MCF 10A (cell line): ENCODE results near the gene ARMH3. TPM values are rescaled to one million over a fixed set of nuclear protein-coding genes. Genes with fewer than 3 reads are reported as not detected.
A peak's percentile ranks its signal among the peaks of the same experiment; 100 is the strongest.

ENCODE experiments used
- BruUV-seq: library from RNA; stranded (reverse); fragments of 400-500 nt; replicated peaks from 2 replicates; lab custom pipeline; 2021; lab: Mats Ljungman, UMichigan
- CTCF ChIA-PET: fragments of 300-600 bp; sonication (Branson Sonifier 250); formaldehyde crosslinking; extraction: SDS; loops from one replicate; lab custom pipeline; 2021; ENCODE audit warnings: antibody characterized with exemption, inconsistent platforms; lab: Yijun Ruan, JAX
- POLR2A ChIA-PET: fragments of 300-600, 350-650 bp; sonication (Branson Sonifier 250); formaldehyde crosslinking; extraction: SDS; loops from one replicate; lab custom pipeline; 2020; ENCODE audit warnings: antibody characterized with exemption, inconsistent platforms; lab: Yijun Ruan, JAX
- DNase-seq: peaks from one replicate; pipeline ENCODE4 v3.0.0-alpha.2; 2018; ENCODE audit not compliant: unreplicated experiment
- H3K27ac Mint-ChIP-seq: one replicate; pipeline ENCODE4 v1.8.0; 2022; ENCODE audit warnings: mild to moderate bottlenecking, low read depth, mixed read lengths; ENCODE audit not compliant: unreplicated experiment
- H3K27me3 Mint-ChIP-seq: one replicate; pipeline ENCODE4 v1.8.0; 2022; ENCODE audit warnings: mixed read lengths; ENCODE audit not compliant: insufficient read depth, unreplicated experiment
- H3K36me3 Mint-ChIP-seq: one replicate; pipeline ENCODE4 v1.8.0; 2022; ENCODE audit warnings: mild to moderate bottlenecking, moderate library complexity, mixed read lengths; ENCODE audit not compliant: insufficient read depth, unreplicated experiment
- H3K4me1 Mint-ChIP-seq: one replicate; pipeline ENCODE4 v1.8.0; 2022; ENCODE audit warnings: mixed read lengths; ENCODE audit not compliant: insufficient read depth, unreplicated experiment
- H3K4me3 Mint-ChIP-seq: one replicate; pipeline ENCODE4 v1.8.0; 2022; ENCODE audit warnings: mild to moderate bottlenecking, moderate library complexity, mixed read lengths; ENCODE audit not compliant: unreplicated experiment
- H3K9me3 Mint-ChIP-seq: one replicate; pipeline ENCODE4 v1.8.0; 2022; ENCODE audit warnings: mixed read lengths; ENCODE audit not compliant: unreplicated experiment
- CTCF ChIP-seq: fragments of 200-600 bp; IDR thresholded peaks from one replicate; pipeline ENCODE4 v1.8.0; 2022; ENCODE audit warnings: antibody characterized with exemption, mild to moderate bottlenecking; ENCODE audit not compliant: unreplicated experiment
- intact Hi-C: fragments of 100-400 bp; cut with micrococcal nuclease; formaldehyde crosslinking; loops from 2 replicates; pipeline ENCODE4 v1.14.1; 2022
- total RNA-seq: library from RNA; stranded (reverse); gene quantifications from 2 replicates; pipeline ENCODE4 v1.2.3, GENCODE V29; 2022

The ARMH3 gene
- total RNA-seq, 1 experiment from 2014 or later: 17.6 TPM

GRCh38 chr10:101961591-101962498, 94.1 kb downstream of the ARMH3 start:
- no TSS peak for BruUV-seq
- DNase-seq: peak; percentile 18
- ChIA-PET POLR2A (interaction anchor here (0.6 to 0.7 kb wide), 2 partner anchors 37 to 244 kb away, joined by 3 read pairs; no protein-coding TSS in a partner anchor), CTCF (interaction anchor here (0.6 to 1.5 kb wide), 7 partner anchors 10 to 127 kb away, joined by 3 to 4 read pairs (median 3); no protein-coding TSS in a partner anchor)
- no peak for TF ChIP-seq CTCF
- Mint-ChIP-seq H3K27ac (no peak overlapping the region), H3K27me3 (no peaks in the 10 kb centered on the region), H3K36me3 (peaks cover 50% of the 10 kb centered on the region), H3K9me3 (no peaks in the 10 kb centered on the region), H3K4me3 (no peak overlapping the region), H3K4me1 (no peaks in the 10 kb centered on the region)
- intact Hi-C loops: no loop called here

GRCh38 chr10:101960879-101961395, 95.0 kb downstream of the ARMH3 start:
- no peak overlapping the region for H3K4me3 Mint-ChIP-seq
- intact Hi-C loops: no loop called here
- BruUV-seq: no TSS peak
- TF ChIP-seq CTCF: no peak
- H3K36me3 Mint-ChIP-seq: peaks cover 48% of the 10 kb centered on the region
- ChIA-PET CTCF (interaction anchor here (0.5 to 1.5 kb wide), 6 partner anchors 10 to 126 kb away, joined by 3 to 4 read pairs (median 3); no protein-coding TSS in a partner anchor), POLR2A (interaction anchor here (0.6 to 0.9 kb wide), 2 partner anchors 24 to 100 kb away, joined by 3 read pairs; no protein-coding TSS in a partner anchor)
- H3K9me3 Mint-ChIP-seq: no peaks in the 10 kb centered on the region
- no peak overlapping the region for H3K27ac Mint-ChIP-seq
- no peaks in the 10 kb centered on the region for H3K27me3 Mint-ChIP-seq
- H3K4me1 Mint-ChIP-seq: no peaks in the 10 kb centered on the region
- DNase-seq: no peak

- Mint-ChIP-seq H3K4me3 (no peak overlapping the region), H3K27ac (no peak overlapping the region), H3K4me1 (no peaks in the 10 kb centered on the region), H3K36me3 (peaks cover 45% of the 10 kb centered on the region), H3K27me3 (no peaks in the 10 kb centered on the region), H3K9me3 (no peaks in the 10 kb centered on the region)
- POLR2A ChIA-PET: interaction anchor here (0.7 kb wide), 1 partner anchor 100 kb away, joined by 3 read pairs; no protein-coding TSS in a partner anchor
- CTCF ChIA-PET: interaction anchor here (0.6 kb wide), 2 partner anchors 136 to 358 kb away, joined by 3 read pairs; no protein-coding TSS in a partner anchor
- TF ChIP-seq CTCF: no peak
- BruUV-seq: no TSS peak
- no peak for DNase-seq
- intact Hi-C loops: no loop called here
Measured at GRCh38 chr10:101959346-101959916, 96.5 kb downstream of the ARMH3 start.
